Measurements from ENCODE around the gene IFNL4.
"Not testable (repeated sequence)": the region's sequence is repeated elsewhere in the genome, so short reads cannot be mapped to it uniquely, and the experiment has no call there.

The IFNL4 gene

GRCh38 chr19:39218230-39219007 lies 30.2 kb downstream of the IFNL4 start:
- DNase-seq = no peak
- no peak for TF ChIP-seq GATA1 (IDR thresholded peaks at IDR 0.05; ENCODE audit: low read depth, low read length)
- TF ChIP-seq POLR2A (IDR thresholded peaks at IDR 0.05; ENCODE audit: low read length) = no peak

GRCh38 chr19:39217094-39217493 lies 31.6 kb downstream of the IFNL4 start:
- no peak for DNase-seq
- TF ChIP-seq POLR2A (IDR thresholded peaks at IDR 0.05; ENCODE audit: low read length) (no peak), GATA1 (IDR thresholded peaks at IDR 0.05; ENCODE audit: low read depth, low read length) (no peak)

GRCh38 chr19:39215323-39215722 lies 33.3 kb downstream of the IFNL4 start:
- not testable (repeated sequence) for DNase-seq

- TF ChIP-seq GATA1 (IDR thresholded peaks at IDR 0.05; ENCODE audit: low read depth, low read length) (no peak), POLR2A (IDR thresholded peaks at IDR 0.05; ENCODE audit: low read length) (no peak)
- DNase-seq = peak; percentile 56 to 67
These were observed 36.3 kb downstream of the IFNL4 start for GRCh38 chr19:39212375-39212742.

- TF ChIP-seq POLR2A (IDR thresholded peaks at IDR 0.05; ENCODE audit: low read length) = no peak
- TF ChIP-seq GATA1 (IDR thresholded peaks at IDR 0.05; ENCODE audit: low read depth, low read length) = no peak
- no peak for DNase-seq
These were observed 36.8 kb downstream of the IFNL4 start for GRCh38 chr19:39211731-39212374.

DNA sequence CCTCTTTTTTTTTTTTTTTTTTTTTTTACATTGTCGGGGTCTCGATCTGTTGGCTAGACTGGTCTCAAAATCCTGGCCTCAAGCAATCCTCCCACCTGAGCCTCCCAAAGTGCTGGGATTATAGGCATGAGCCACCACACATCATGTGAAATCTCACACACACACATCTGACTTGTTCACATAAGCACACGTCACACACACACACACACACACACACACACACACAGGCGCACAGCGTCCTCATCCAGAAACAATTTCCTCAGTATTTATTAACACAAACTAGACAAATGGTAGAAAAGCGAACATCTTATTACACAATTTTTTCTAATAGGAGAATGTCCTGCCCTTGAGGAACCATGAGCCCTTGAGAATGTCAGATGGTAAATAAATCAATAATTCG lies 39.5 kb downstream of the IFNL4 start:
- TF ChIP-seq POLR2A (IDR thresholded peaks at IDR 0.05; ENCODE audit: low read length) (no peak), GATA1 (IDR thresholded peaks at IDR 0.05; ENCODE audit: low read depth, low read length) (no peak)
- no peak for DNase-seq

DNA sequence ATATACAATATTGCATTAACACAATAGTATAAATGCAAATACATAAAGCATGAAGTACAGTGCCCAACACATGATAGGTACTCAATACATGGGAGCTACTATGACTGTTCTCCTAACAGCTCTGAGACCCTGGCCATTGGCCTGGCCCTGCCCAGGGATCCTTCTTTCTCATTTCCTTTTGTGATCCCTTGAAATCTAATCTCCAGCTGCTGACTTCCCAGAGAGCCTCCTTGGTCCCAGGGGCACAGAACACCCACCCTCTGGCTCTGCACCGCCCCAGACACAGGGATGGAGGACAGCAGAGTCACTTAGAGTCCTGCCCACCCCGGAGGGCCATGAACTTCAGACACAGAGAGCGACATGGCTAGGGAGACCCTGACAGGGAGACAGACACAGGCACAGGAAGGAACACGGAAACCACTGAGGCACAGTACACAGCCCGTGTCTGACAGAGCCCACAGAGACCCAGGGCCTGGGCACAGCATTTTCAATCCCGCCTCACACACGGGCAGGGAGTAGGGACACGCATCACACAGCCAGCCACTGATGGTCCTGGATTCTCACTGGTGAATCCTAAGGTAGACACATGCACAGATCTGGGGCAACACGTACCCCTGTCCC lies 40.4 kb downstream of the IFNL4 start:
- DNase-seq = no peak
- TF ChIP-seq POLR2A (IDR thresholded peaks at IDR 0.05; ENCODE audit: low read length) = no peak
- TF ChIP-seq GATA1 (IDR thresholded peaks at IDR 0.05; ENCODE audit: low read depth, low read length) = no peak

GRCh38 chr19:39207293-39207836 lies 41.3 kb downstream of the IFNL4 start:
- no peak for TF ChIP-seq GATA1 (IDR thresholded peaks at IDR 0.05; ENCODE audit: low read depth, low read length)
- TF ChIP-seq POLR2A (IDR thresholded peaks at IDR 0.05; ENCODE audit: low read length) = no peak
- DNase-seq = no peak

- DNase-seq = no peak
- TF ChIP-seq POLR2A (IDR thresholded peaks at IDR 0.05; ENCODE audit: low read length) = no peak
- TF ChIP-seq GATA1 (IDR thresholded peaks at IDR 0.05; ENCODE audit: low read depth, low read length) = no peak
These were observed 42.5 kb downstream of the IFNL4 start for GRCh38 chr19:39206122-39206521.

GRCh38 chr19:39205449-39205764 lies 43.2 kb downstream of the IFNL4 start:
- TF ChIP-seq POLR2A (IDR thresholded peaks at IDR 0.05; ENCODE audit: low read length) (no peak), GATA1 (IDR thresholded peaks at IDR 0.05; ENCODE audit: low read depth, low read length) (no peak)
- no peak for DNase-seq

- TF ChIP-seq POLR2A (IDR thresholded peaks at IDR 0.05; ENCODE audit: low read length) (no peak), GATA1 (IDR thresholded peaks at IDR 0.05; ENCODE audit: low read depth, low read length) (no peak)
- no peak for DNase-seq
These were observed 45.0 kb downstream of the IFNL4 start, which contains the start of gene SYCN for GRCh38 chr19:39203372-39204341. Gene SYCN (minus strand): TSS chr19:39204263. CDS start chr19:39204254, 9 bp downstream.

DNA sequence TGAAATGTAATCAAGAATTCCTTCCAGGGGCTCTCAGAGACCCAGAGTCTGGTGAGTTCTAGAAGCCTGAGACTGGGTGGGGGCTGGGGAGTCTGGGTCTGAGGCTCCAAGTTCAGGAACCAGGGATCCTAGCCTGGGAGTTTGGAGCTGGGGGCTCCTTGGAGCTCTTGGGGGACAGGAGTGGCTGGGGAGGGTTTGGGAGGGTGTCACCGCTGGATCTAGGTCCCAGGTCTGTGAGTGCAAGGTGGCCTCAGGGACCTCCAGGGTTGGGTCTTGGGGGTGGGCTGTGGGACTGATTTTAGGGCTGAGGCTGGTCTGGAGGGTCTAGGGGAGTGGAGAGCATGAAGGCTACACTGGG lies 45.7 kb downstream of the IFNL4 start:
- no peak for DNase-seq
- no peak for TF ChIP-seq POLR2A (IDR thresholded peaks at IDR 0.05; ENCODE audit: low read length)
- TF ChIP-seq GATA1 (IDR thresholded peaks at IDR 0.05; ENCODE audit: low read depth, low read length) = no peak

DNA sequence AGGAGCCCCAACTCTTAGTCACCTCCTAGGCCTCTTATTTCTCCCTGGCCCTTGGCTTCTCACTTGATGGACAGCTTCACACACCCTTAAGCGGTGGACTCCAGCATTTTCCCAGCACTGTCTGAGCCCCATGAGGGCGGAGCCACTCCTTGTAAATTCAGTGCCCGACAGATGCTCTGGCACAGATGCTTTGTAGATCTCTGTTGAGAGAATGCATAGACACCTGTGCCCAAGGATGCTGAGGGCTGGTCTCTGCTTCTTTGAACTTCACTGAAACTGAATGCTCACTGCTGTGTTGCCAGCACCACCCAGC lies 47.9 kb downstream of the IFNL4 start:
- TF ChIP-seq GATA1 (IDR thresholded peaks at IDR 0.05; ENCODE audit: low read depth, low read length) = no peak
- no peak for TF ChIP-seq POLR2A (IDR thresholded peaks at IDR 0.05; ENCODE audit: low read length)
- DNase-seq = no peak

All from erythroblast (primary cell).